ENCODE measurements around the gene PSENEN. TPM values are rescaled to one million over a fixed set of nuclear protein-coding genes. Genes with fewer than 3 reads are reported as not detected.
"Not testable (repeated sequence)": the region's sequence is repeated elsewhere in the genome, so short reads cannot be mapped to it uniquely, and the experiment has no call there.

The PSENEN gene
- total RNA-seq, 1 donor from 2014 or later = 63.7 TPM

DNA sequence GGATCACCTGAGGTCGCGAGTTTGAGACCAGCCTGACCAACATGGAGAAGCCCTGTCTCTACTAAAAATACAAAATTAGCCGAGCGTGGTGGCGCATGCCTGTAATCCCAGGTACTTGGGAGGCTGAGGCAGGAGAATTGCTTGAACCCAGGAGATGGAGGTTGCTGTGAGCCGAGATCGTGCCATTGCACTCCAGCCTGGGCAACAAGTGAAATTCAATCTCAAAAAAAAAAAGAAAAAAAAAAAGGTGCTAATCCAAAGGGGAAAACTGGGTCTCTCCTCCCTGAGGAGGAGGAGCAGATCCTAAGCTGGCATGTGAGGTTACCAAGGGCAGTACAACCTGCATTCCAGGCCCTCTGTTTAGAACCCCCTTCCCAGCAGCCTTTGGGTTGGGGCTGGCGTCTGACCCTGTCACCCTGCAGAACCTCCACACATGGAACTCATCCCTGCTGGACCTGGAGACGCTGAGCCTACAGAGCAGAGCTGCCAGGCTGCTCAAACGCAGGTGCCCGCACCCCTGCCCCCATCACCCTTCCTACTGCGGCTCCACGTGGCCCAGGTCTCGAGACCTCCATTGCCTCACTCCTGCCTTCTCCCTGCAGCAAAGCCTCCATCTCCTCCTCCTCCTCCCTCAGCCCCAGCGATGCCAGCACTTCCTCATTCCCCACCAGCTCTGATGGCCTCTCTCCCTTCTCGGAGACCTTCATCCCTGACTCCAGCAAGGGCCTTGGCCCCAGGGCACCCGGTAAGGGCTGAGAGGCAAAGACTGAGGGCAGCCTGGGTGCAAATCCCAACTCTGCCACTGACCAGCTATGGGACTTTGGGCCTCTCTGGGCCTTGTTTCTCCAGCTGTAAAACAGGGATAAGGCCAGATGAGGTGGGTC lies 19.2 kb downstream of the PSENEN start:
- TF ChIP-seq CTCF (conservative IDR thresholded peaks at IDR 0.05; ENCODE audit: low read depth, low read length) = no peak
- H3K4me3 ChIP-seq (ENCODE audit: low read depth, low read length) = no peak overlapping the region
- no peak for DNase-seq (ENCODE audit: low read depth)

GRCh38 chr19:35766571-35767104 lies 21.2 kb downstream of the PSENEN start:
- no peak for DNase-seq (ENCODE audit: low read depth)
- TF ChIP-seq CTCF (conservative IDR thresholded peaks at IDR 0.05; ENCODE audit: low read depth, low read length) = no peak
- no peak overlapping the region for H3K4me3 ChIP-seq (ENCODE audit: low read depth, low read length)

DNA sequence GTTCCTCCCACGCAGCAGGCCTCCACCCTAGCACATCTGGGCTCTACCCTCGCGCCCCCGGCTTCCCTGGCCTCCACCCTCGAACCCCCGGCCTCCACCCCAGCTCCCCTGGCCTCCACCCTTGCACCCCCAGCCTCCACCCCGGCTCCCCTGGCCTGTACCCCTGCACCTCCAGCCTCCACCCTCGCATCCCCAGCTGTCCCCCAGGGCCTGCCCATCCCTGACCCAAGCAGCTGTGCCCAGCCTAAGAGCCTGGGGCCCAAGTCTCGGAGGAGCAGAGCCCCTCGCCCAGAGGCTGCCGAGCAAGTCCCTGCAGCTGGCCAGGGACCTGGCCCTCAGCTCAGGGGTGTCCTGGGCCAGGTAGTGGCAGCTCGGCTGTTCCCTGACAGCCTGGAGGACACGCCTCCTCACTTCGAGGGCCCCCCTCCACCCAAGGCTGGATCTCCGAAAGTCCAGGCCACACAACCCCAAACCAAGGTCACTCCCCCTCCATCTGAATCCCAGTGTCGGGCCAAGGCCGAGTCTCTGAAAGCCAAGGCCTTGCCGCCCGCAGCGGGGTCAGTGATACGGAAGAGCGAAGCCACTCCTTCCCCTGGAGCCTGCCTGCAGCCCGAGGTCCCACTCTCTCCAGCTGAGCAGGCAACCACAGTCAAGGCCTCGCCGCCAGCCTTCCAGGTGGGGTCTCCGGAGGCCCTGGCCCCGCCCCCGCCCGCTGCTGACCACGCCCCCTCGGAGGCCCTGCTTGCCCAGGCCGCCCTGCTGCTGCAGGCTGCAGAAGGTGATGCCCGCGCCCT lies 22.0 kb downstream of the PSENEN start:
- DNase-seq (ENCODE audit: low read depth) = no peak
- no peak for TF ChIP-seq CTCF (conservative IDR thresholded peaks at IDR 0.05; ENCODE audit: low read depth, low read length)
- H3K4me3 ChIP-seq (ENCODE audit: low read depth, low read length) = no peak overlapping the region

DNA sequence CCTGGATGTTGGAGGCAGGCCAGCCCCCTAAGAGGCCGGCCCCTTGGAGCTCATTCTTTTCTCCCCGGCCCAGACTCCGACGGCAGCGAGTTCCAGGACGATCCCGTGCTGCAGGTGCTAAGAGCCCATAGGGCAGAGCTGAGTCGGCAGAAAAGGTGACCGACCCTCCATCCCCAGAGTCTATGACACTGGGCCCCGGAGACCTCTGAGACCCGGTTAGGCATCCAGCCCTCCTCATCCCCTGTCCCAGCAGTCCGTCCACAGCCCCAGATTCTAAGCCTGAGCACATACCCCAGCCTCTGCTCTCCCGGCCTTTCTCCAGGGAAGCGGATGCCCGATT lies 22.6 kb downstream of the PSENEN start:
- H3K4me3 ChIP-seq (ENCODE audit: low read depth, low read length) = no peak overlapping the region
- no peak for DNase-seq (ENCODE audit: low read depth)
- no peak for TF ChIP-seq CTCF (conservative IDR thresholded peaks at IDR 0.05; ENCODE audit: low read depth, low read length)

- not testable (repeated sequence) for DNase-seq (ENCODE audit: low read depth); H3K4me3 ChIP-seq (ENCODE audit: low read depth, low read length)
Observed at GRCh38 chr19:35772362-35772761, 26.9 kb downstream of the PSENEN start.

- no peak overlapping the region for H3K4me3 ChIP-seq (ENCODE audit: low read depth, low read length)
- peak; percentile 77 for DNase-seq (ENCODE audit: low read depth)
- no peak for TF ChIP-seq CTCF (conservative IDR thresholded peaks at IDR 0.05; ENCODE audit: low read depth, low read length)
Observed at GRCh38 chr19:35773020-35773806, 27.8 kb downstream of the PSENEN start.

All from epithelial cell of proximal tubule (primary cell).